Lower leg skin (tissue), 3 donors: ENCODE results near the gene USF2.

Experiments
- POLR2A ChIP-seq, 2 donors: fragments of 450-650 bp; IDR thresholded peaks; one replicate each; pipeline ENCODE4 v1.6.1; 2016 to 2017; ENCODE audit warnings: antibody characterized with exemption in 2 of 2, mild to moderate bottlenecking in 1 of 2, moderate library complexity in 1 of 2
- TF ChIP-seq, protein P1 (sequence below), 3 donors: fragments of 450-650 bp; IDR thresholded peaks; one replicate each; pipeline ENCODE4 v1.5.1; 2016; ENCODE audit warnings: antibody characterized with exemption in 3 of 3, mild to moderate bottlenecking in 3 of 3, moderate library complexity in 2 of 3

DNA sequence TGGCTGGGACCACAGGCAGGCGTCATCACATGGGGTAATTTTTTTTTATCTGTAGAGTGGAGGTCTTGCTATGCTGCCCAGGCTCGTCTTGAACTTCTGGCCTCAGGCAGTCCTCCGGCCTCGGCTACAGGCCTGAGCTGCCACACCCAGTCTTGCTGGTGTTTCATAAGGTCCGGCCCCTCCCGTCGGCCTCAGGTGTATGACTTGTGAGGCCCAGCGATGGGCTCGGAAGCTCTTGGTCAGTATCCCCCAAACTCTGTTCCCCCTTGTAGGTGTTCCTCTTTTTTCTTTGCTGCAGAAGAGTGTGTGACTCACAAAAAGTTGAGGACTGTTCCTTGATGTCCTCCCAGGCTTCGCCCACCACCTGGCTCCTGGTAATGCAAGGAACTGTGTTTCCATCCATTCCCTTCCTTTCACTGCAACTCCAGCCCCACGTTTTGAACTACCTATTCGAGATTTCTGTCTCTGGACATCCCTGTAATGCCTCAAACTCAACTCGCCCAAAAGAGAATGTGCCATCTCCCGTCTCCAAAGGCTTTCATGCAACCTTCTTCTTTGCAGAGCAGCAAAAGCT, 5.0 kb downstream of the USF2 start:
- TF ChIP-seq, protein P1, sequence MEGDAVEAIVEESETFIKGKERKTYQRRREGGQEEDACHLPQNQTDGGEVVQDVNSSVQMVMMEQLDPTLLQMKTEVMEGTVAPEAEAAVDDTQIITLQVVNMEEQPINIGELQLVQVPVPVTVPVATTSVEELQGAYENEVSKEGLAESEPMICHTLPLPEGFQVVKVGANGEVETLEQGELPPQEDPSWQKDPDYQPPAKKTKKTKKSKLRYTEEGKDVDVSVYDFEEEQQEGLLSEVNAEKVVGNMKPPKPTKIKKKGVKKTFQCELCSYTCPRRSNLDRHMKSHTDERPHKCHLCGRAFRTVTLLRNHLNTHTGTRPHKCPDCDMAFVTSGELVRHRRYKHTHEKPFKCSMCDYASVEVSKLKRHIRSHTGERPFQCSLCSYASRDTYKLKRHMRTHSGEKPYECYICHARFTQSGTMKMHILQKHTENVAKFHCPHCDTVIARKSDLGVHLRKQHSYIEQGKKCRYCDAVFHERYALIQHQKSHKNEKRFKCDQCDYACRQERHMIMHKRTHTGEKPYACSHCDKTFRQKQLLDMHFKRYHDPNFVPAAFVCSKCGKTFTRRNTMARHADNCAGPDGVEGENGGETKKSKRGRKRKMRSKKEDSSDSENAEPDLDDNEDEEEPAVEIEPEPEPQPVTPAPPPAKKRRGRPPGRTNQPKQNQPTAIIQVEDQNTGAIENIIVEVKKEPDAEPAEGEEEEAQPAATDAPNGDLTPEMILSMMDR (IDR thresholded peaks at IDR 0.05), result no peak
- no peak for TF ChIP-seq POLR2A (IDR thresholded peaks at IDR 0.05)
